ENCODE data around the gene GCFC2. TPM values are rescaled to one million over a fixed set of nuclear protein-coding genes. Genes with fewer than 3 reads are reported as not detected.

Gene GCFC2
- total and polyA plus RNA-seq, 4 donors: 10.4 to 28.2 (median 17.2) TPM

DNA sequence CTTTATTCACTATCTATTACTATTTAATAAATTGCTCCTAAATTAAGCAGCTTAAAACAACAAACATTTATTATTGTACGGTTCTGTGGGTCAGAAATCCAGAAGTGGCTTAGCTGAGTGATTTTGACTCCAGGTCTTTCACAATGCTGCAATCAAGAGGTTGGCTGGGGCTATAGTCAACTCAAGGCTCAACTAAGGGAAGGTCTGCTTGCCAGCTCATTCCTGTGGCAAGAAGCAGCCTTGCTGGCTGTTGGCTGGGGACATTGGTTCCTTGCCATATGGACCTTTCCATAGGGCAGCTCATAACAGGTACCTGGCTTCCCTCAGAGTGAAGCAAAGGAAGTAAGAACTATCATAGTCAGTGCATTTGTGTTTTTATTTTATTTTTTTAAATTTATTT is 69.1 kb downstream of the GCFC2 start:
- H3K9ac ChIP-seq (ENCODE audit: low read depth in 1 of 2, low read length in 2 of 2): no peak overlapping the region
- H3K27me3 ChIP-seq (ENCODE audit: control insufficient read depth in 4 of 4, insufficient read depth in 4 of 4, low read length in 3 of 4): no peaks in the 10 kb centered on the region
- TF ChIP-seq, protein P1, sequence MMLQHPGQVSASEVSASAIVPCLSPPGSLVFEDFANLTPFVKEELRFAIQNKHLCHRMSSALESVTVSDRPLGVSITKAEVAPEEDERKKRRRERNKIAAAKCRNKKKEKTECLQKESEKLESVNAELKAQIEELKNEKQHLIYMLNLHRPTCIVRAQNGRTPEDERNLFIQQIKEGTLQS (IDR thresholded peaks at IDR 0.05): no peak
- no peak for TF ChIP-seq FOXA1 (IDR thresholded peaks at IDR 0.05)
- no peak for TF ChIP-seq TAF1 (conservative IDR thresholded peaks at IDR 0.05)
- TF ChIP-seq, protein P2, sequence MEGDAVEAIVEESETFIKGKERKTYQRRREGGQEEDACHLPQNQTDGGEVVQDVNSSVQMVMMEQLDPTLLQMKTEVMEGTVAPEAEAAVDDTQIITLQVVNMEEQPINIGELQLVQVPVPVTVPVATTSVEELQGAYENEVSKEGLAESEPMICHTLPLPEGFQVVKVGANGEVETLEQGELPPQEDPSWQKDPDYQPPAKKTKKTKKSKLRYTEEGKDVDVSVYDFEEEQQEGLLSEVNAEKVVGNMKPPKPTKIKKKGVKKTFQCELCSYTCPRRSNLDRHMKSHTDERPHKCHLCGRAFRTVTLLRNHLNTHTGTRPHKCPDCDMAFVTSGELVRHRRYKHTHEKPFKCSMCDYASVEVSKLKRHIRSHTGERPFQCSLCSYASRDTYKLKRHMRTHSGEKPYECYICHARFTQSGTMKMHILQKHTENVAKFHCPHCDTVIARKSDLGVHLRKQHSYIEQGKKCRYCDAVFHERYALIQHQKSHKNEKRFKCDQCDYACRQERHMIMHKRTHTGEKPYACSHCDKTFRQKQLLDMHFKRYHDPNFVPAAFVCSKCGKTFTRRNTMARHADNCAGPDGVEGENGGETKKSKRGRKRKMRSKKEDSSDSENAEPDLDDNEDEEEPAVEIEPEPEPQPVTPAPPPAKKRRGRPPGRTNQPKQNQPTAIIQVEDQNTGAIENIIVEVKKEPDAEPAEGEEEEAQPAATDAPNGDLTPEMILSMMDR (IDR thresholded peaks at IDR 0.05; ENCODE audit: low read depth, low read length, missing input control): no peak
- no peak for TF ChIP-seq EGR1 (IDR thresholded peaks at IDR 0.05; ENCODE audit: low read depth in 2 of 2)
- no peak for TF ChIP-seq HNF4A (conservative IDR thresholded peaks at IDR 0.05)
- no peak for TF ChIP-seq RXRA (IDR thresholded peaks at IDR 0.05)
- TF ChIP-seq FOXA2 (IDR thresholded peaks at IDR 0.05): no peak
- TF ChIP-seq GABPA (IDR thresholded peaks at IDR 0.05 in 1 of 2, conservative IDR thresholded peaks at IDR 0.05 in 1 of 2): no peak
- no peak for TF ChIP-seq JUND (IDR thresholded peaks at IDR 0.05)
- no peaks in the 10 kb centered on the region for H3K36me3 ChIP-seq (ENCODE audit: control insufficient read depth in 4 of 4, insufficient read depth in 3 of 4, low read depth in 1 of 4, low read length in 3 of 4)
- H3K4me3 ChIP-seq (ENCODE audit: low read depth in 1 of 3, low read length in 3 of 3): no peak overlapping the region
- H3K9me3 ChIP-seq (ENCODE audit: control insufficient read depth in 4 of 4, low read length in 3 of 4): no peaks in the 10 kb centered on the region
- H3K4me1 ChIP-seq (ENCODE audit: control insufficient read depth in 4 of 4, insufficient read depth in 4 of 4, low read length in 3 of 4): peaks cover 0 to 7% (median 3%) of the 10 kb centered on the region in 4 donors
- 63% methylated on average over 1 of the region's 1 CpG for WGBS
- no peak overlapping the region for H3K27ac ChIP-seq (ENCODE audit: low read depth in 1 of 2, low read length in 2 of 2)
- DNase-seq (ENCODE audit: low spot score): no peak

DNA sequence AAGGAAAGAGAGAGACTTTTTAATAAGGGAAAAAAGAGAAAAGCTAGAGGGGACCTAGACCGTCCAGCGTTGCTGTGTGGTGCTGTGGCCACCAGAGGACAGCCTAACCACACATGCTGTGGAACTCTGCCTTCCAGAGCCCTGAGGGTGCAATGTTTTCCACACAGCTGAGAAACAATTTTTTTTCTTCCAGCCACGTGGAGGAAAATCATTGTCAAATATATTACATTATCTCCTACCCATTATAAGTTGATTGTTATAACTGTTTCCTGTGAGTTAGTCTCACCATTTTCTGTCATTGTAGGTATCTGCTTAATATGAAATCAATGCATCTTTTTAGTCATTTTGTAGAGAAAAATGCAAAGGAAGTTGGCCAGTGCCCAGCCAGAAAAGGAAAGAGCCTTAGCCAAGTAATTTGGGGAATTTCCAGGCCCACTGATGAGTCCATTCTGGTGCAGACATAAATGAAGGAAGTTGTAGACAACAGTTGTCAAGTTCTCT is 70.0 kb downstream of the GCFC2 start:
- Histone ChIP-seq H3K4me3 (ENCODE audit: low read depth in 1 of 3, low read length in 3 of 3) (no peak overlapping the region), H3K27me3 (ENCODE audit: control insufficient read depth in 4 of 4, insufficient read depth in 4 of 4, low read length in 3 of 4) (no peaks in the 10 kb centered on the region), H3K36me3 (ENCODE audit: control insufficient read depth in 4 of 4, insufficient read depth in 3 of 4, low read depth in 1 of 4, low read length in 3 of 4) (no peaks in the 10 kb centered on the region), H3K9ac (ENCODE audit: low read depth in 1 of 2, low read length in 2 of 2) (no peak overlapping the region), H3K9me3 (ENCODE audit: control insufficient read depth in 4 of 4, low read length in 3 of 4) (no peaks in the 10 kb centered on the region), H3K4me1 (ENCODE audit: control insufficient read depth in 4 of 4, insufficient read depth in 4 of 4, low read length in 3 of 4) (no peaks in the 10 kb centered on the region), H3K27ac (ENCODE audit: low read depth in 1 of 2, low read length in 2 of 2) (peak overlapping the region in 1 of 2 donors; percentile 21)
- WGBS: 0% methylated on average over 3 of the region's 3 CpGs
- TF ChIP-seq, protein P2 (IDR thresholded peaks at IDR 0.05; ENCODE audit: low read depth, low read length, missing input control): peak; percentile 99
- TF ChIP-seq, protein P3, sequence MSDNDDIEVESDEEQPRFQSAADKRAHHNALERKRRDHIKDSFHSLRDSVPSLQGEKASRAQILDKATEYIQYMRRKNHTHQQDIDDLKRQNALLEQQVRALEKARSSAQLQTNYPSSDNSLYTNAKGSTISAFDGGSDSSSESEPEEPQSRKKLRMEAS (IDR thresholded peaks at IDR 0.05): peak; percentile 52
- TF ChIP-seq HNF4G (IDR thresholded peaks at IDR 0.05) (no peak), RAD21 (IDR thresholded peaks at IDR 0.05) (peak; percentile 97), HNF4A (conservative IDR thresholded peaks at IDR 0.05) (peak in 1 of 2 donors; percentile 10)
- peak; percentile 63 for DNase-seq (ENCODE audit: low spot score)

DNA sequence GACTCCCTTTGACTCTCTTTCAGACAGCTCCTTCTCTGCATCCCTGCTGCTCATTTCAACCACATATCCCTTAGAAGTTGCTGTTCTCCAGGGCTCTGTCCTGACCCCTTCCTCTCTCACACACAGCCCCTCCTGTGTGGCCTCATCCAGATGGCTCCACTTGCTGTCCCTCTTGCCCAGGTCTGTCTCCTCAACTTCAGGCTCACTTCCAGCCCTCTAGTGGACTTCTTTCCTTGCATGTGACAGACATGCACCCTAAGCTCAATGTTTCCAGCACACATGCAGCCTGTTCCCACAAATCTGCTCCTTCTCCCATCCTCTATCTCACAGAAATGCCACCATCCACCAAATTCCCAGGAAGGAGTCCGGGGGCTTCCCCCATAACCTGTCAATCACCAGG is 73.1 kb downstream of the GCFC2 start:
- H3K36me3 ChIP-seq (ENCODE audit: control insufficient read depth in 4 of 4, insufficient read depth in 3 of 4, low read depth in 1 of 4, low read length in 3 of 4): no peaks in the 10 kb centered on the region
- no peak overlapping the region for H3K4me3 ChIP-seq (ENCODE audit: low read depth in 1 of 3, low read length in 3 of 3)
- H3K27me3 ChIP-seq (ENCODE audit: control insufficient read depth in 4 of 4, insufficient read depth in 4 of 4, low read length in 3 of 4): no peaks in the 10 kb centered on the region
- 70% methylated on average over 1 of the region's 1 CpG for WGBS
- H3K4me1 ChIP-seq (ENCODE audit: control insufficient read depth in 4 of 4, insufficient read depth in 4 of 4, low read length in 3 of 4): no peaks in the 10 kb centered on the region
- DNase-seq (ENCODE audit: low spot score): no peak
- no peak overlapping the region for H3K27ac ChIP-seq (ENCODE audit: low read depth in 1 of 2, low read length in 2 of 2)
- no peaks in the 10 kb centered on the region for H3K9me3 ChIP-seq (ENCODE audit: control insufficient read depth in 4 of 4, low read length in 3 of 4)
- no peak overlapping the region for H3K9ac ChIP-seq (ENCODE audit: low read depth in 1 of 2, low read length in 2 of 2)
- TF ChIP-seq EGR1 (IDR thresholded peaks at IDR 0.05; ENCODE audit: low read depth in 2 of 2): no peak
- TF ChIP-seq, protein P4, sequence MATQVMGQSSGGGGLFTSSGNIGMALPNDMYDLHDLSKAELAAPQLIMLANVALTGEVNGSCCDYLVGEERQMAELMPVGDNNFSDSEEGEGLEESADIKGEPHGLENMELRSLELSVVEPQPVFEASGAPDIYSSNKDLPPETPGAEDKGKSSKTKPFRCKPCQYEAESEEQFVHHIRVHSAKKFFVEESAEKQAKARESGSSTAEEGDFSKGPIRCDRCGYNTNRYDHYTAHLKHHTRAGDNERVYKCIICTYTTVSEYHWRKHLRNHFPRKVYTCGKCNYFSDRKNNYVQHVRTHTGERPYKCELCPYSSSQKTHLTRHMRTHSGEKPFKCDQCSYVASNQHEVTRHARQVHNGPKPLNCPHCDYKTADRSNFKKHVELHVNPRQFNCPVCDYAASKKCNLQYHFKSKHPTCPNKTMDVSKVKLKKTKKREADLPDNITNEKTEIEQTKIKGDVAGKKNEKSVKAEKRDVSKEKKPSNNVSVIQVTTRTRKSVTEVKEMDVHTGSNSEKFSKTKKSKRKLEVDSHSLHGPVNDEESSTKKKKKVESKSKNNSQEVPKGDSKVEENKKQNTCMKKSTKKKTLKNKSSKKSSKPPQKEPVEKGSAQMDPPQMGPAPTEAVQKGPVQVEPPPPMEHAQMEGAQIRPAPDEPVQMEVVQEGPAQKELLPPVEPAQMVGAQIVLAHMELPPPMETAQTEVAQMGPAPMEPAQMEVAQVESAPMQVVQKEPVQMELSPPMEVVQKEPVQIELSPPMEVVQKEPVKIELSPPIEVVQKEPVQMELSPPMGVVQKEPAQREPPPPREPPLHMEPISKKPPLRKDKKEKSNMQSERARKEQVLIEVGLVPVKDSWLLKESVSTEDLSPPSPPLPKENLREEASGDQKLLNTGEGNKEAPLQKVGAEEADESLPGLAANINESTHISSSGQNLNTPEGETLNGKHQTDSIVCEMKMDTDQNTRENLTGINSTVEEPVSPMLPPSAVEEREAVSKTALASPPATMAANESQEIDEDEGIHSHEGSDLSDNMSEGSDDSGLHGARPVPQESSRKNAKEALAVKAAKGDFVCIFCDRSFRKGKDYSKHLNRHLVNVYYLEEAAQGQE (IDR thresholded peaks at IDR 0.05): no peak
- TF ChIP-seq RXRA (IDR thresholded peaks at IDR 0.05): no peak
- no peak for TF ChIP-seq RAD21 (IDR thresholded peaks at IDR 0.05)
- TF ChIP-seq, protein P2 (IDR thresholded peaks at IDR 0.05; ENCODE audit: low read depth, low read length, missing input control): no peak
- no peak for TF ChIP-seq TAF1 (conservative IDR thresholded peaks at IDR 0.05)
- TF ChIP-seq HNF4A (conservative IDR thresholded peaks at IDR 0.05): no peak
- TF ChIP-seq NR2F2 (IDR thresholded peaks at IDR 0.05): no peak
- no peak for TF ChIP-seq JUND (IDR thresholded peaks at IDR 0.05)
- TF ChIP-seq, protein P3 (IDR thresholded peaks at IDR 0.05): no peak

Measured in liver (tissue), 9 donors.